ENCODE measurements around the gene IVD. TPM values are rescaled to one million over a fixed set of nuclear protein-coding genes. Genes with fewer than 3 reads are reported as not detected.
A peak's percentile ranks its signal among the peaks of the same experiment; 100 is the strongest.

Gene IVD
- polyA plus RNA-seq, 4 donors = 20.0 to 58.3 (median 38.0) TPM

DNA sequence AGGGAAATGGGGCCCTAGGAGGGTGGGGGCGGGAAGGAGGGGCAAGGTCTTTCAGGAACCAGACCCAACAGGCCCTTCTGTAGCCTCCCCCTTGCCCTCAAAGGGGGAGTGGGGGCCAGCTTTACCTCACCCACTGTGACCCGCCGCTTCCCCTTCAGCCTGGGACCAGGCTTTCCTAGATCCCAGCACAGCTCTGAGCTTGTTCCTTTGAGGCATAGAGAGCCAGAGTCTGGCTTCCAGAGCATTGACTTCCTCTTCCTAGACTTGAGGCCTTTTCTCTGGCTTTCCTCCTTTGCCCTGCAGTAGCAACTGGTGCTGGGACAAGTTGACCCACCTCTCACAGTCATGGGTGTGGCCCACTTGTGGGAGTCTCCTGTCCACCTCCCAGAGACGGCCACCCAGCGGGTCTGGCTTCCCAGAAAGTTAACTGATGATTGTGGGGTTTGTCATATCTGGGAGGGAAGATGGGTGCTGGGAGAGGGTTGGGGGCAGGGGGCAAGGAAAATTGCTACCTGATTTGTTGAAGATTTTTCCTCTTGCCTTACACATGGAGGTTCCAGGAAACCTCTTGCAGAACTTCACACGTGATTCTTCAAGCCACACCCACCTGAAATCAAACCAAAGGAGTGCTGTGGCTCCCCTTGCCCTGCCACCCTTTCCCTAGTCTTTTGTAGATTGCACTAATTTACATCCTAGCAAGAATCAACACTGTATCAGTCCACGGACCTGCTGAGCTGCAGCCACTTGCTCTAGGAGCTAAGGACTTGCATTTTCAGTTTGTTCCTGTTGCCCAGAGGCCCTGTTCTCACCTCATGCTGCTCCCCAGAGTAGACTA is 61.0 kb downstream of the IVD start:
- WGBS, 3 donors = 75 to 80% (median 78%) methylated on average over 7 of the region's 7 CpGs
- DNase-seq (no peak), FAIRE-seq (no peak)
- no peaks in the 10 kb centered on the region for H3K9me3 ChIP-seq (ENCODE audit: control insufficient read depth in 2 of 2, insufficient read depth in 1 of 2, low read depth in 1 of 2, low read length in 1 of 2)
- H3K27me3 ChIP-seq (ENCODE audit: control insufficient read depth in 3 of 3, insufficient read depth in 3 of 3, low read length in 3 of 3) = no peaks in the 10 kb centered on the region
- H3K27ac ChIP-seq (ENCODE audit: low read depth in 1 of 3, low read length in 2 of 3) = no peak overlapping the region
- peaks cover 0 to 5% (median 0%) of the 10 kb centered on the region in 3 donors for H3K4me1 ChIP-seq (ENCODE audit: control insufficient read depth in 3 of 3, insufficient read depth in 2 of 3, low read depth in 1 of 3, low read length in 2 of 3)
- H3K36me3 ChIP-seq (ENCODE audit: control insufficient read depth in 3 of 3, insufficient read depth in 2 of 3, low read depth in 1 of 3, low read length in 3 of 3) = peaks cover 0 to 64% (median 10%) of the 10 kb centered on the region in 3 donors
- H3K4me3 ChIP-seq (ENCODE audit: low read depth in 1 of 3, low read length in 3 of 3) = no peak overlapping the region

DNA sequence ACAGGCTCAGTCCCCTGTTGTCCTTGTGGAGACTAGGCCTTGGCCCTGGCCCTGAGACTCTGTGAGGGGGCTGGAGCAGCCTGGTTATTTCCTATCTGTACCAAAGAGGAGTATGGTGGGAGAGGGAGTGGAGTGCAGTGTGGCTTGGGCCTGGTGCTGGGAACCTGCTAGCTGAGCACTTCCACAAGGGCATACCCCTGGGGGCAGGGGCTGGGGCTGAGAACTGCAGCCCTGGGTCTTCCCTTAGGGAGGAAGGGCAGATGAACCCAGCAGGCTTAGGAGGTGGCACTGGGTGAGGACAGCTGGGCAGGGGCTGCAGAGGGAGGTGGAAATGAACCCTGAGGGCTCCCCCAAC is 61.6 kb downstream of the IVD start:
- DNase-seq (no peak), FAIRE-seq (no peak)
- Histone ChIP-seq H3K4me1 (ENCODE audit: control insufficient read depth in 3 of 3, insufficient read depth in 2 of 3, low read depth in 1 of 3, low read length in 2 of 3) (peaks cover 0 to 9% (median 0%) of the 10 kb centered on the region in 3 donors), H3K27ac (ENCODE audit: low read depth in 1 of 3, low read length in 2 of 3) (peak overlapping the region in 1 of 3 donors; percentile 13), H3K4me3 (ENCODE audit: low read depth in 1 of 3, low read length in 3 of 3) (no peak overlapping the region), H3K36me3 (ENCODE audit: control insufficient read depth in 3 of 3, insufficient read depth in 2 of 3, low read depth in 1 of 3, low read length in 3 of 3) (peaks cover 0 to 58% (median 8%) of the 10 kb centered on the region in 3 donors), H3K27me3 (ENCODE audit: control insufficient read depth in 3 of 3, insufficient read depth in 3 of 3, low read length in 3 of 3) (no peaks in the 10 kb centered on the region), H3K9me3 (ENCODE audit: control insufficient read depth in 2 of 2, insufficient read depth in 1 of 2, low read depth in 1 of 2, low read length in 1 of 2) (no peaks in the 10 kb centered on the region)

DNA sequence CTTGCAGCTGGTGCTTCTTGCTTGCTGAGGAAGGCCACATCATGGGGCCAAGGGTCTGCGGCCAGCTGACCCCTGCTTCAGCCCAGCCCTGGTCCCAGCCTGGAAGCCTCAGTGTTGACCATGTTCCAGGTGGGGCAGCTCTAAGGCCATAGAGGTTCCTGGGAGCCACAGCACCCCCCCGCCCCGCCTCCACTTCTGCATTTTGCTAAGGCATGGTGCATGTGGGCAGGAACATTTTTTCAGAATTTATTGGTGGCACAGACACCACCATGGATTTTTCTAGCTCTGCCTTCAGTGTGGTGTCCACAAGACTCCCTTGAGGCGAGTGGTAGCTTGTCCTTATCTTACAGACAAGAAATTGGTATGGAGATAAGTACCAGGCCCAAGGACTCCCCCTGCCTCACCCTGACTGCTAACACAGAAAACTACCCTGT is 63.3 kb downstream of the IVD start:
- H3K27me3 ChIP-seq (ENCODE audit: control insufficient read depth in 3 of 3, insufficient read depth in 3 of 3, low read length in 3 of 3) = no peaks in the 10 kb centered on the region
- FAIRE-seq = no peak

DNA sequence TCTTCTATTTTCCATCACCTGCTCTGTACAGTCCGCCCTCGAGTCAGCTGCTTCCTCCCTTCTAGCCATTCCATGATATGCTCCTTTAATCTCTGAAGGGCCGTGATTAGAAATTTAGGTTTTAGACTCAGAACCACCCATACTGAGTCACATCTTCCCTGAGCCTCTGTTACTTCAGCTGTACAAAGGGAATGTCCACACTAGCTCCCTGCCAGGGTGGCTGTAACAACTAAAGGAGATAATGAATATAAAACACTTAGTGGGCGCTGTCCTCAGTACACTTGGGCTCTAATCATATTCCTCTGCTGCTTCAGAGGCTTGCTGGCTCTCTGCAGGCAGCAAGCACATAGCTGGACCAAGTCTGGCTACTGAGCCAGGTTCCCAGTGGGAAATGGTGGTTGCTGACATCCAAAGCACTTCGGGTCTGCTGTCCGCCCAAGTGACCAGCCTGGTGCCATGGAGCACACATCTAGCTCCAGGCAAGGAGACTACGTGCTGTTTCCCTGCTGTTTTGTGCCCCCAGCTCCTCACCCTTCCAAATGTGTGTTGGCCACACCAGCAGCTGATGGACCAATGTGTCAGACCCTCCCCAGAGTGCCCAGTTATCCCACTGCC is 64.3 kb downstream of the IVD start:
- no peak overlapping the region for H3K4me3 ChIP-seq (ENCODE audit: low read depth in 1 of 3, low read length in 3 of 3)
- no peaks in the 10 kb centered on the region for H3K9me3 ChIP-seq (ENCODE audit: control insufficient read depth in 2 of 2, insufficient read depth in 1 of 2, low read depth in 1 of 2, low read length in 1 of 2)
- no peak for FAIRE-seq
- WGBS, 3 donors = 71 to 82% (median 72%) methylated on average over 7 of the region's 7 CpGs
- H3K27me3 ChIP-seq (ENCODE audit: control insufficient read depth in 3 of 3, insufficient read depth in 3 of 3, low read length in 3 of 3) = no peaks in the 10 kb centered on the region
- H3K36me3 ChIP-seq (ENCODE audit: control insufficient read depth in 3 of 3, insufficient read depth in 2 of 3, low read depth in 1 of 3, low read length in 3 of 3) = peaks cover 0 to 37% (median 5%) of the 10 kb centered on the region in 3 donors
- H3K27ac ChIP-seq (ENCODE audit: low read depth in 1 of 3, low read length in 2 of 3) = peak overlapping the region in 2 of 3 donors; percentile 74 to 83
- H3K4me1 ChIP-seq (ENCODE audit: control insufficient read depth in 3 of 3, insufficient read depth in 2 of 3, low read depth in 1 of 3, low read length in 2 of 3) = peaks cover 0 to 9% (median 0%) of the 10 kb centered on the region in 3 donors
- DNase-seq = no peak

More for the DNA sequence above, 63.3 kb downstream of the IVD start:
- no peaks in the 10 kb centered on the region for H3K9me3 ChIP-seq (ENCODE audit: control insufficient read depth in 2 of 2, insufficient read depth in 1 of 2, low read depth in 1 of 2, low read length in 1 of 2)
- no peak overlapping the region for H3K27ac ChIP-seq (ENCODE audit: low read depth in 1 of 3, low read length in 2 of 3)
- peaks cover 0 to 9% (median 0%) of the 10 kb centered on the region in 3 donors for H3K4me1 ChIP-seq (ENCODE audit: control insufficient read depth in 3 of 3, insufficient read depth in 2 of 3, low read depth in 1 of 3, low read length in 2 of 3)
- 80 to 97% (median 89%) methylated on average over 4 of the region's 4 CpGs for WGBS, 3 donors
- no peak overlapping the region for H3K4me3 ChIP-seq (ENCODE audit: low read depth in 1 of 3, low read length in 3 of 3)
- H3K36me3 ChIP-seq (ENCODE audit: control insufficient read depth in 3 of 3, insufficient read depth in 2 of 3, low read depth in 1 of 3, low read length in 3 of 3) = peaks cover 0 to 47% (median 6%) of the 10 kb centered on the region in 3 donors
- no peak for DNase-seq

DNA sequence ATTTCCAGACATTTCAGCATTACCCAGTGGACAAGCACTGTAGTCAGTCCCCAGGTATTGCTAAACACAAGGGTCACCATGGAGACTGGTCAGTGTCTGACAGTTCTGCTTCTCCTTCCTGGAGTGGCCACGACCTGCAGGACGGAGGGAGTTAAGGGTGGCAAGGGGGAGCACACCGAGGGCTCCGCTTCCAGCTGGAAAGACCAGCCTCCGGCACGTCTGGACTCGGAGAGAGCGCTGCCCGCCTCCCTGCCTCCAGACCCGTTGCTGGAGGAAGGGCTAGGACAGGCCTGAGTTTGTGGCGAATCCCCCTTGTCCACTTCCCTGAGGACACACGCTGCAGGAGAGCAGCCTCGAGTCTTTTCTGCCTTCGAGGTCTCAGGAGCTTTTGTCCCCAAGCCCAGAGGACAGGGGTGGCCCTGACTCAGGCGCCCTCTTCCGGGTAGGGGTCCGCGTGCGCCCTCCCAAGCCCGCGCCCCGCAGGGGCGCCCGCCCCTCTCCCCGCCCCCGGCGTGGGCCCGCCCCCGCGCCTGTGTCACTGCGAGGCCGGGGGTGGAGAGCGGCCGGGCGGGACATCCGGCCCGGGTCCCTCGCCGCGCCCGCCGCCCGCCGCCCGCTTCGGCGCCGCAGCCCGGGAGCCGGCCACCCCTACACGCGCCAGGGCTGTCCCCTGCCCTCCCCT is 65.0 kb downstream of the IVD start, which contains the start of gene CHST14:
Gene CHST14 (plus strand): TSS at position 562 of the 682 bp plus-strand sequence. CDS start 230 bp downstream, outside the sequence.
- no peaks in the 10 kb centered on the region for H3K9me3 ChIP-seq (ENCODE audit: control insufficient read depth in 2 of 2, insufficient read depth in 1 of 2, low read depth in 1 of 2, low read length in 1 of 2)
- H3K27ac ChIP-seq (ENCODE audit: low read depth in 1 of 3, low read length in 2 of 3) = peak within 1 kb of the TSS; percentile 5 to 83 (median 74)
- peak within 1 kb of the TSS; percentile 67 to 84 (median 78) for H3K4me3 ChIP-seq (ENCODE audit: low read depth in 1 of 3, low read length in 3 of 3)
- WGBS, 3 donors = 3 to 10% (median 9%) methylated on average over 25 to 52 of the region's 52 CpGs
- no peaks in the 10 kb centered on the region for H3K27me3 ChIP-seq (ENCODE audit: control insufficient read depth in 3 of 3, insufficient read depth in 3 of 3, low read length in 3 of 3)
- DNase-seq (peak; percentile 48 to 76), FAIRE-seq (no peak)
- peaks cover 0 to 9% (median 0%) of the 10 kb centered on the region in 3 donors for H3K4me1 ChIP-seq (ENCODE audit: control insufficient read depth in 3 of 3, insufficient read depth in 2 of 3, low read depth in 1 of 3, low read length in 2 of 3)
- peaks cover 0 to 30% (median 1%) of the 10 kb centered on the region in 3 donors for H3K36me3 ChIP-seq (ENCODE audit: control insufficient read depth in 3 of 3, insufficient read depth in 2 of 3, low read depth in 1 of 3, low read length in 3 of 3)

Other genes starting within 250 kb of the IVD start
- gene BUB1B, start 244.7 kb upstream of the IVD start, polyA plus RNA-seq = 10 to 100 TPM in 1 of 4 donors, 1 to 10 TPM in 3; 1.1 to 15.6 (median 5.5) TPM
- 10 to 100 TPM in 1 of 4 donors, 1 to 10 TPM in 1, under 1 TPM in 2; 0.67 to 16.4 (median 2.9) TPM for gene PAK6, start 166.7 kb upstream of the IVD start, polyA plus RNA-seq
- gene ANKRD63, start 122.7 kb upstream of the IVD start, polyA plus RNA-seq = under 1 TPM in 2 of 4 donors, not detected in 2; 0.04 to 0.16 TPM
- 10 to 100 TPM in 1 of 4 donors, 1 to 10 TPM in 3; 5.6 to 11.4 (median 7.8) TPM for gene PLCB2, start 97.9 kb upstream of the IVD start, polyA plus RNA-seq
- 10 to 100 TPM in 1 of 4 donors, 1 to 10 TPM in 3; 4.7 to 10.6 (median 6.5) TPM for gene INAFM2, start 82.1 kb upstream of the IVD start, polyA plus RNA-seq
- gene CCDC9B, start 64.9 kb upstream of the IVD start, polyA plus RNA-seq = 1 to 10 TPM; 2.2 to 7.4 (median 4.6) TPM
- over 10,000 TPM in 2 of 4 donors, 1,000 to 10,000 TPM in 2; 1,899 to 32,483 (median 16,493) TPM for gene PHGR1, start 54.8 kb upstream of the IVD start, polyA plus RNA-seq
- gene DISP2, start 47.6 kb upstream of the IVD start, polyA plus RNA-seq = 10 to 100 TPM in 1 of 4 donors, 1 to 10 TPM in 3; 2.2 to 12.2 (median 5.1) TPM
- 10 to 100 TPM in 2 of 4 donors, 1 to 10 TPM in 2; 4.1 to 24.3 (median 12.9) TPM for gene KNSTRN, start 23.1 kb upstream of the IVD start, polyA plus RNA-seq
- gene BAHD1, start 35.2 kb downstream of the IVD start, polyA plus RNA-seq = 10 to 100 TPM; 10.7 to 32.5 (median 12.5) TPM
- gene CHST14, start 65.2 kb downstream of the IVD start, polyA plus RNA-seq = 10 to 100 TPM in 1 of 4 donors, 1 to 10 TPM in 2, under 1 TPM in 1; 0.45 to 11.3 (median 3.7) TPM
- 10 to 100 TPM; 22.3 to 35.5 (median 23.6) TPM for gene CCDC32, start 159.2 kb downstream of the IVD start, polyA plus RNA-seq
- gene RPUSD2, start 163.5 kb downstream of the IVD start, polyA plus RNA-seq = 10 to 100 TPM in 2 of 4 donors, 1 to 10 TPM in 2; 3.2 to 10.6 (median 7.0) TPM
- 10 to 100 TPM in 1 of 4 donors, 1 to 10 TPM in 3; 8.1 to 11.0 (median 8.9) TPM for gene KNL1, start 188.5 kb downstream of the IVD start, polyA plus RNA-seq